ENCODE data around the gene HLA-DQB2. TPM values are rescaled to one million over a fixed set of nuclear protein-coding genes. Genes with fewer than 3 reads are reported as not detected.
"Not testable (repeated sequence)": the region's sequence is repeated elsewhere in the genome, so short reads cannot be mapped to it uniquely, and the experiment has no call there.

HLA-DQB2 gene
- total RNA-seq, 2 donors from 2014 or later: 1.5 TPM; not detected in 1

DNA sequence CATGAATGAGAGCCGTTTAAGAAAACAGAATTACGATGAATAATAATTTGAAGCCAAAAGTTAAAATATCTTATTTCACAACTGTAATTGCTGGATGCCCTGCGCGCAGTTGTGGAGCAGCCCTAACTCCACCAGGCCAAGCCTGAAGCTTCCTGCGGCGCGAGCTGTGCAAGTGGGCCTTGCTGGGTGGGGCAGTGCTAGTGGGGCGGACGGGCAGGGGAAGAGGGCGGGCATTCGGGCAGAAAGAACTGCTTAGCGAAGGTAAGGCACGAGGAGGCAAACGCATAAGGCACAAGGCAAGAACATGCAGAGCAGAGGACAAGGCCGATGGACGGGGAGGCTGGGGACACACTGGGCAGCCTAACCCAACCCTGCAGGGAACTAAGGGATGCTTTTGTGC, 2.3 kb downstream of the HLA-DQB2 start:
- no peak for DNase-seq (ENCODE audit: low spot score)
- 81% methylated on average over 16 of the region's 16 CpGs for WGBS
- Histone ChIP-seq H3K9me3 (no peaks in the 10 kb centered on the region), H3K4me3 (no peak overlapping the region), H3K27me3 (replicated peaks; ENCODE audit: insufficient read depth) (peaks cover 3% of the 10 kb centered on the region), H3K27ac (no peak overlapping the region), H3K36me3 (no peaks in the 10 kb centered on the region), H3K4me1 (replicated peaks) (no peaks in the 10 kb centered on the region)
- no peak for TF ChIP-seq POLR2AphosphoS5 (IDR thresholded peaks at IDR 0.05)
- TF ChIP-seq POLR2A (IDR thresholded peaks at IDR 0.05): no peak
- TF ChIP-seq, protein P1, sequence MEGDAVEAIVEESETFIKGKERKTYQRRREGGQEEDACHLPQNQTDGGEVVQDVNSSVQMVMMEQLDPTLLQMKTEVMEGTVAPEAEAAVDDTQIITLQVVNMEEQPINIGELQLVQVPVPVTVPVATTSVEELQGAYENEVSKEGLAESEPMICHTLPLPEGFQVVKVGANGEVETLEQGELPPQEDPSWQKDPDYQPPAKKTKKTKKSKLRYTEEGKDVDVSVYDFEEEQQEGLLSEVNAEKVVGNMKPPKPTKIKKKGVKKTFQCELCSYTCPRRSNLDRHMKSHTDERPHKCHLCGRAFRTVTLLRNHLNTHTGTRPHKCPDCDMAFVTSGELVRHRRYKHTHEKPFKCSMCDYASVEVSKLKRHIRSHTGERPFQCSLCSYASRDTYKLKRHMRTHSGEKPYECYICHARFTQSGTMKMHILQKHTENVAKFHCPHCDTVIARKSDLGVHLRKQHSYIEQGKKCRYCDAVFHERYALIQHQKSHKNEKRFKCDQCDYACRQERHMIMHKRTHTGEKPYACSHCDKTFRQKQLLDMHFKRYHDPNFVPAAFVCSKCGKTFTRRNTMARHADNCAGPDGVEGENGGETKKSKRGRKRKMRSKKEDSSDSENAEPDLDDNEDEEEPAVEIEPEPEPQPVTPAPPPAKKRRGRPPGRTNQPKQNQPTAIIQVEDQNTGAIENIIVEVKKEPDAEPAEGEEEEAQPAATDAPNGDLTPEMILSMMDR (IDR thresholded peaks at IDR 0.05): no peak
- intact Hi-C loops (cut with DNase I): no loop called here

DNA sequence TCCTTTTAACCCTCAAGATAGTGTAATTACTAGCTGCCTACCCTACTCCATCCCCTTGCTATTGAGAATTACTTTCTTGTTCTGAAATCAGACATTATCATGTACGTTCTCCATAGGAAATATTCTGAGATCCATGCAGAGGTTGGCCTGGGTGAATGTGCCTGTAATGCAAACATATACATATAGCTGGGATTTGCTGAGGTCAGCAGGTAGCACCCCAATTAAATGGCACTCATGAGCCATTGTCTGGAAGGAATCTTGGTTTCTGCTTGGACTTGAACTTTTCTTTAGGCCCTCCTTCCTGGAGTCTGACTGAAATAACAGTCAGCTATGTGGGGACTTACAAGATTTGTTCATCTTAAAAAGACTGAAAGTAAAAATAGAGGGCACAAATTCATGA, 3.7 kb downstream of the HLA-DQB2 start:
- H3K36me3 ChIP-seq: no peaks in the 10 kb centered on the region
- no peak overlapping the region for H3K27ac ChIP-seq
- no peak for TF ChIP-seq POLR2A (IDR thresholded peaks at IDR 0.05)
- TF ChIP-seq POLR2AphosphoS5 (IDR thresholded peaks at IDR 0.05): no peak
- TF ChIP-seq, protein P1 (IDR thresholded peaks at IDR 0.05): no peak
- intact Hi-C loops (cut with DNase I): no loop called here
- no peaks in the 10 kb centered on the region for H3K4me1 ChIP-seq (replicated peaks)
- H3K4me3 ChIP-seq: no peak overlapping the region
- 82% methylated on average over 1 of the region's 1 CpG for WGBS
- DNase-seq (ENCODE audit: low spot score): no peak
- peaks cover 3% of the 10 kb centered on the region for H3K27me3 ChIP-seq (replicated peaks; ENCODE audit: insufficient read depth)
- no peaks in the 10 kb centered on the region for H3K9me3 ChIP-seq

DNA sequence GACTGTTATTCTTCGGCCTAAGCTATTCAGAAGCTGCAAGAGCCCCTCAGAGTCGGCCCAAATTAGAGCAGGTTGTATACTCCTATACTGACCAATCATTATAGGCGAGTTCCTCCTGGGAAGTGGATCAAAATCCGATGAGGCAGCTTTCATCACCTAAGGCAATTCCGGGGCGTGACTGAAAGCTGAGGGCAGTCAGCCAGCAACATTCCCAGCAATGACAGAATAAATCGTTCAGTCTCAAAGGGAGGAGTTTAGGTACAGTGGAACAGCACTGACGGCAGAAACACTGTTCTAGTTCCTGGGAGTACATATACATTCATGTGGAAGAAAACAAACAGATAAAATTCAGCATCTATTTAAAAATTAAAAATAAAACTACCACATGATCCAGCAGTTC, 10.8 kb downstream of the HLA-DQB2 start:
- H3K27ac ChIP-seq: no peak overlapping the region
- H3K4me1 ChIP-seq (replicated peaks): no peaks in the 10 kb centered on the region
- intact Hi-C loops (cut with DNase I): no loop called here
- no peaks in the 10 kb centered on the region for H3K36me3 ChIP-seq
- 38% methylated on average over 8 of the region's 8 CpGs for WGBS
- H3K27me3 ChIP-seq (replicated peaks; ENCODE audit: insufficient read depth): no peaks in the 10 kb centered on the region
- DNase-seq (ENCODE audit: low spot score): no peak
- no peak overlapping the region for H3K4me3 ChIP-seq
- H3K9me3 ChIP-seq: no peaks in the 10 kb centered on the region
- TF ChIP-seq POLR2AphosphoS5 (IDR thresholded peaks at IDR 0.05) (no peak), POLR2A (IDR thresholded peaks at IDR 0.05) (no peak)
- TF ChIP-seq, protein P1 (IDR thresholded peaks at IDR 0.05): no peak

DNA sequence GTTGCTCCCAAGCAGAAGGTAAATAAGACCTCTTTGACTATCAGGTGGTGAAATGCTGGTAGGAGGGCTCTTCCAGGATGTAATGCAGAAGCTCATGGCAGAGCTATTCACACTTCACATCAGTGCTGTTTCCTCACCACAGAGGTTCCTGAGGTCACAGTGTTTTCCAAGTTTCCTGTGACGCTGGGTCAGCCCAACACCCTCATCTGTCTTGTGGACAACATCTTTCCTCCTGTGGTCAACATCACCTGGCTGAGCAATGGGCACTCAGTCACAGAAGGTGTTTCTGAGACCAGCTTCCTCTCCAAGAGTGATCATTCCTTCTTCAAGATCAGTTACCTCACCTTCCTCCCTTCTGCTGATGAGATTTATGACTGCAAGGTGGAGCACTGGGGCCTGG, 17.7 kb downstream of the HLA-DQB2 start:
- H3K27me3 ChIP-seq (replicated peaks; ENCODE audit: insufficient read depth); H3K9me3 ChIP-seq; H3K4me1 ChIP-seq (replicated peaks); H3K36me3 ChIP-seq; H3K27ac ChIP-seq; H3K4me3 ChIP-seq; DNase-seq (ENCODE audit: low spot score); intact Hi-C loops (cut with DNase I): not testable (repeated sequence)
- 67% methylated on average over 1 of the region's 1 CpG for WGBS

DNA sequence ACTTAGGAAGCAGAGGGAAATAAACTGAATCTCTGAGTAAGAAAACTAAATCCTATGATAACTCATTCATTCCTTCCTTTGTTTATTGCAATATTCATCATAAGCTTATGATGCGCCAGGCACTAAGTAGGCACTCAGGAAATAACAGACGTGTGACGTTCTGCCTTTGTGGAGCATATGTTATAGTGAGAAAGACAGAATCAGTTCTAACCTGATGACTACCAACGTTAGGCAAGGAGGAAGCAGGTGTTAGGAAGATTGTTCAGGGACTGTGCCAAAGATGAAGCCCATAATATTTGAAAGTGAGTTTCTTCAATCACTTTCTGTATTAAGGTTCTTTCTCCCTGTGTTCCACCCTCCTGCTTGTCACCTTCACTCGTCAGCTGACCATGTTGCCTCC, 18.6 kb downstream of the HLA-DQB2 start:
- DNase-seq (ENCODE audit: low spot score): no peak
- Histone ChIP-seq H3K9me3 (no peaks in the 10 kb centered on the region), H3K4me1 (replicated peaks) (no peaks in the 10 kb centered on the region), H3K4me3 (no peak overlapping the region), H3K27ac (no peak overlapping the region), H3K36me3 (no peaks in the 10 kb centered on the region), H3K27me3 (replicated peaks; ENCODE audit: insufficient read depth) (no peaks in the 10 kb centered on the region)
- intact Hi-C loops (cut with DNase I): no loop called here
- TF ChIP-seq POLR2AphosphoS5 (IDR thresholded peaks at IDR 0.05) (no peak), POLR2A (IDR thresholded peaks at IDR 0.05) (no peak)
- TF ChIP-seq, protein P1 (IDR thresholded peaks at IDR 0.05): no peak
- 31% methylated on average over 5 of the region's 5 CpGs for WGBS
